Measurements from ENCODE around the gene EXD2.
A peak's percentile ranks its signal among the peaks of the same experiment; 100 is the strongest.

The EXD2 gene

GRCh38 chr14:69151458-69152180, 39.7 kb upstream of the EXD2 start:
- H3K27ac ChIP-seq (replicated peaks): peak overlapping the region; percentile 88
- DNase-seq (ENCODE audit: low read depth in 1 of 2, low spot score in 1 of 2): peak; percentile 36 to 61
- TF ChIP-seq SPI1 (IDR thresholded peaks at IDR 0.05; ENCODE audit: borderline replicate concordance, low read depth) (no peak), POLR2AphosphoS5 (IDR thresholded peaks at IDR 0.05; ENCODE audit: low read depth) (no peak), REST (IDR thresholded peaks at IDR 0.05; ENCODE audit: insufficient replicate concordance, low read depth) (no peak), GABPA (IDR thresholded peaks at IDR 0.05; ENCODE audit: low read depth) (no peak), CTCF (IDR thresholded peaks at IDR 0.05; ENCODE audit: insufficient read depth, low read length) (no peak)
- H3K4me3 ChIP-seq (replicated peaks; ENCODE audit: insufficient read depth, low read length): peak overlapping the region; percentile 67
- no peaks in the 10 kb centered on the region for H3K27me3 ChIP-seq (ENCODE audit: insufficient read depth, poor library complexity, severe bottlenecking)

GRCh38 chr14:69152181-69152901, 39.0 kb upstream of the EXD2 start:
- peak overlapping the region; percentile 67 for H3K4me3 ChIP-seq (replicated peaks; ENCODE audit: insufficient read depth, low read length)
- TF ChIP-seq POLR2AphosphoS5 (IDR thresholded peaks at IDR 0.05; ENCODE audit: low read depth): no peak
- H3K27ac ChIP-seq (replicated peaks): peak overlapping the region; percentile 88
- H3K27me3 ChIP-seq (ENCODE audit: insufficient read depth, poor library complexity, severe bottlenecking): no peaks in the 10 kb centered on the region
- DNase-seq (ENCODE audit: low read depth in 1 of 2, low spot score in 1 of 2): peak; percentile 6 to 16

- TF ChIP-seq REST (IDR thresholded peaks at IDR 0.05; ENCODE audit: insufficient replicate concordance, low read depth): no peak
- 0 out of 2 replicates have a peak, but pooled peaks have one; percentile 22 for TF ChIP-seq POLR2AphosphoS5 (IDR thresholded peaks at IDR 0.05; ENCODE audit: low read depth)
- H3K27me3 ChIP-seq (ENCODE audit: insufficient read depth, poor library complexity, severe bottlenecking): no peaks in the 10 kb centered on the region
- H3K4me3 ChIP-seq (replicated peaks; ENCODE audit: insufficient read depth, low read length): peak within 1 kb of the TSS; percentile 67
- H3K27ac ChIP-seq (replicated peaks): peak within 1 kb of the TSS; percentile 88
- DNase-seq (ENCODE audit: low read depth in 1 of 2, low spot score in 1 of 2): peak in 1 of 2 experiments; percentile 87
Observed at GRCh38 chr14:69152902-69153151, 38.5 kb upstream of the EXD2 start, which contains the start of gene DCAF5. TSS of gene DCAF5 (minus strand) at chr14:69153119. CDS start at chr14:69152978, 141 bp downstream.

GRCh38 chr14:69153152-69153872, 38.0 kb upstream of the EXD2 start:
- H3K27me3 ChIP-seq (ENCODE audit: insufficient read depth, poor library complexity, severe bottlenecking): no peaks in the 10 kb centered on the region
- no peak for TF ChIP-seq REST (IDR thresholded peaks at IDR 0.05; ENCODE audit: insufficient replicate concordance, low read depth)
- TF ChIP-seq CTCF (IDR thresholded peaks at IDR 0.05; ENCODE audit: insufficient read depth, low read length): no peak
- no peak for TF ChIP-seq POLR2AphosphoS5 (IDR thresholded peaks at IDR 0.05; ENCODE audit: low read depth)
- no peak for TF ChIP-seq SPI1 (IDR thresholded peaks at IDR 0.05; ENCODE audit: borderline replicate concordance, low read depth)
- peak overlapping the region; percentile 67 for H3K4me3 ChIP-seq (replicated peaks; ENCODE audit: insufficient read depth, low read length)
- peak in 1 of 2 experiments; percentile 62 for DNase-seq (ENCODE audit: low read depth in 1 of 2, low spot score in 1 of 2)
- no peak overlapping the region; the same call in 1 of the 2 replicates for H3K27ac ChIP-seq (replicated peaks)
